Right hindlimb (tissue), 1 donor: ENCODE data around the gene THSD4.

Experiments
- DNase-seq: peaks from one replicate; pipeline ENCODE4 v3.0.0-alpha.2; 2018

Gene THSD4

GRCh38 chr15:71601038-71601834 is 486.0 kb downstream of the THSD4 start:
- no peak for DNase-seq

- no peak for DNase-seq
Measured at GRCh38 chr15:71603379-71603778, 488.1 kb downstream of the THSD4 start.

GRCh38 chr15:71607383-71607782 is 492.1 kb downstream of the THSD4 start:
- DNase-seq = no peak

GRCh38 chr15:71610728-71611552 is 495.7 kb downstream of the THSD4 start:
- DNase-seq = no peak

GRCh38 chr15:71611553-71612396 is 496.5 kb downstream of the THSD4 start:
- DNase-seq = no peak

- peak; percentile 77 for DNase-seq
Measured at GRCh38 chr15:71612397-71612722, 497.1 kb downstream of the THSD4 start.

- DNase-seq = no peak
Measured at GRCh38 chr15:71612869-71613268, 497.6 kb downstream of the THSD4 start.

GRCh38 chr15:71623111-71623510 is 507.8 kb downstream of the THSD4 start:
- no peak for DNase-seq

- DNase-seq = no peak
Measured at GRCh38 chr15:71626596-71627088, 511.4 kb downstream of the THSD4 start.

GRCh38 chr15:71627188-71627587 is 511.9 kb downstream of the THSD4 start:
- no peak for DNase-seq

GRCh38 chr15:71627604-71628003 is 512.3 kb downstream of the THSD4 start:
- DNase-seq = no peak

- DNase-seq = no peak
Measured at GRCh38 chr15:71628988-71629770, 513.9 kb downstream of the THSD4 start.

- peak; percentile 30 for DNase-seq
Measured at GRCh38 chr15:71629781-71630474, 514.7 kb downstream of the THSD4 start.

GRCh38 chr15:71630475-71630809 is 515.2 kb downstream of the THSD4 start:
- no peak for DNase-seq

GRCh38 chr15:71632576-71633195 is 517.4 kb downstream of the THSD4 start:
- no peak for DNase-seq

- DNase-seq = no peak
Measured at GRCh38 chr15:71634820-71635560, 519.7 kb downstream of the THSD4 start.

GRCh38 chr15:71635735-71636134 is 520.5 kb downstream of the THSD4 start:
- no peak for DNase-seq

- no peak for DNase-seq
Measured at GRCh38 chr15:71638876-71639275, 523.6 kb downstream of the THSD4 start.

- DNase-seq = no peak
Measured at GRCh38 chr15:71639471-71639870, 524.2 kb downstream of the THSD4 start.

GRCh38 chr15:71643918-71644317 is 528.6 kb downstream of the THSD4 start:
- DNase-seq = no peak
